K562 (cell line): Measurements from ENCODE around the gene INPPL1. TPM values are rescaled to one million over a fixed set of nuclear protein-coding genes. Genes with fewer than 3 reads are reported as not detected.

Experiments
- ATAC-seq: fragments of 200-7000 bp; cut with Tn5 transposase; 3 replicates; pipeline ENCODE4 v1.9.1; 2020; ENCODE audit warnings: moderate library complexity
- BruUV-seq: library from RNA; stranded (reverse); fragments of 400-500 nt; replicated peaks from 2 replicates; lab custom pipeline; 2021; lab: Mats Ljungman, UMichigan
- CTCF ChIA-PET: fragments of 300-600 bp; formaldehyde crosslinking; extraction: SDS; loops from one replicate; lab custom pipeline; 2021; ENCODE audit warnings: low intra/inter-chr PET ratio; lab: Yijun Ruan, JAX
- POLR2A ChIA-PET: fragments of 300-600, 350-650 bp; sonication (Branson Sonifier 250); formaldehyde crosslinking; extraction: SDS; loops from one replicate; lab custom pipeline; 2021; ENCODE audit warnings: antibody characterized with exemption, inconsistent platforms; lab: Yijun Ruan, JAX
- DNase-seq, 4 experiments: peaks; one replicate each; pipeline versions ENCODE4 v3.0.0 to v3.0.0-alpha.2; 2011 to 2018; ENCODE audit warnings: low spot score in 3 of 4, mixed read lengths in 3 of 4; ENCODE audit errors: extremely low read depth in 1 of 4
- FAIRE-seq: peaks from 2 replicates; lab custom pipeline; 2011; peaks lifted over from hg19 to GRCh38; lab: Jason Lieb, UNC
- H2AFZ ChIP-seq: 2 replicates; pipeline ENCODE4 v1.6.0; 2011; ENCODE audit warnings: low read depth, low read length, control low read depth, inconsistent platforms
- H3K27ac ChIP-seq: fragments of 200-600 bp; 3 replicates; pipeline ENCODE4 v1.8.0; 2011; ENCODE audit warnings: low read depth, mild to moderate bottlenecking, control low read depth, inconsistent platforms, low read length, moderate library complexity, mixed read lengths; ENCODE audit errors: extremely low read depth
- H3K27me3 ChIP-seq, 2 experiments: fragments of 300-600 bp in 1 of 2; 2 replicates in 1 of 2; 3 replicates in 1 of 2; pipeline versions ENCODE4 v1.6.0 to v1.8.0; 2011; ENCODE audit warnings: inconsistent platforms in 2 of 2, low read length in 2 of 2, mild to moderate bottlenecking in 1 of 2, mixed read lengths in 1 of 2, moderate library complexity in 1 of 2; ENCODE audit not compliant: control insufficient read depth in 2 of 2, insufficient read depth in 2 of 2
- H3K36me3 ChIP-seq: fragments of 300-600 bp; 3 replicates; pipeline ENCODE4 v1.8.0; 2011; ENCODE audit warnings: mild to moderate bottlenecking, low read length, inconsistent platforms; ENCODE audit not compliant: control insufficient read depth, insufficient read depth
- H3K4me1 ChIP-seq, 2 experiments: fragments of 200-600 bp in 1 of 2; replicated peaks in 1 of 2; 2 replicates in 1 of 2; 3 replicates in 1 of 2; pipeline versions ENCODE4 v1.5.1 to v1.8.0; 2011; ENCODE audit warnings: inconsistent platforms in 2 of 2, low read length in 2 of 2, mild to moderate bottlenecking in 1 of 2, mixed read lengths in 1 of 2, moderate library complexity in 1 of 2; ENCODE audit not compliant: control insufficient read depth in 2 of 2, insufficient read depth in 2 of 2
- H3K4me2 ChIP-seq: 2 replicates; pipeline ENCODE4 v1.6.1; 2011; ENCODE audit warnings: low read length, control low read depth, inconsistent platforms, mixed read lengths; ENCODE audit not compliant: insufficient read depth
- H3K4me3 ChIP-seq: fragments of 200-600 bp; sonication (generic), shearing (Covaris generic); 2 replicates; pipeline ENCODE4 v1.5.1; 2016; ENCODE audit warnings: control low read depth, inconsistent platforms
- H3K79me2 ChIP-seq: fragments of 200-600 bp; 3 replicates; pipeline ENCODE4 v1.8.0; 2011; ENCODE audit warnings: low read length, inconsistent platforms; ENCODE audit not compliant: control insufficient read depth, insufficient read depth
- H3K9ac ChIP-seq, 2 experiments: 2 replicates each; pipeline versions ENCODE4 v1.6.0 to v1.6.1; 2011; ENCODE audit warnings: low read depth in 2 of 2, low read length in 2 of 2, control low read depth in 1 of 2, inconsistent platforms in 1 of 2, mild to moderate bottlenecking in 1 of 2, mixed read lengths in 1 of 2; ENCODE audit not compliant: insufficient read depth in 1 of 2
- H3K9me1 ChIP-seq: one replicate; pipeline ENCODE4 v1.6.0; 2011; ENCODE audit warnings: inconsistent platforms, mild to moderate bottlenecking, low read length, moderate library complexity; ENCODE audit not compliant: control insufficient read depth, insufficient read depth
- H3K9me3 ChIP-seq: replicated peaks from 2 replicates; pipeline ENCODE4 v1.5.1; 2011; ENCODE audit warnings: low read depth, low read length, inconsistent platforms; ENCODE audit not compliant: control insufficient read depth, insufficient read depth
- H4K20me1 ChIP-seq: replicated peaks from 2 replicates; pipeline ENCODE4 v1.6.1; 2011; ENCODE audit warnings: low read length, inconsistent platforms, mixed read lengths; ENCODE audit not compliant: control insufficient read depth, insufficient read depth
- C11orf30 ChIP-seq: fragments of 450-650 bp; IDR thresholded peaks from 2 replicates; pipeline ENCODE4 v1.6.1; 2016; ENCODE audit warnings: low read depth, mild to moderate bottlenecking
- CEBPZ ChIP-seq: fragments of 150-350 bp; IDR thresholded peaks from 2 replicates; pipeline ENCODE4 v1.6.1; 2014; ENCODE audit warnings: low read depth, mild to moderate bottlenecking, low read length, borderline replicate concordance
- EP400 ChIP-seq: fragments of 450-650 bp; IDR thresholded peaks from 2 replicates; pipeline ENCODE4 v1.6.1; 2017; ENCODE audit warnings: antibody characterized with exemption, mild to moderate bottlenecking, moderate library complexity
- GTF2F1 ChIP-seq: IDR thresholded peaks from 2 replicates; pipeline ENCODE4 v1.6.1; 2011; ENCODE audit warnings: low read depth, low read length, improper control_type of control experiment
- HNRNPLL ChIP-seq: fragments of 200-400 bp; formaldehyde crosslinking; IDR thresholded peaks from 2 replicates; pipeline ENCODE4 v1.6.1; 2017; ENCODE audit warnings: low read length, low read depth, mild to moderate bottlenecking; ENCODE audit not compliant: poor library complexity, severe bottlenecking
- RBM14 ChIP-seq: fragments of 200-400 bp; formaldehyde crosslinking; IDR thresholded peaks from 2 replicates; pipeline ENCODE4 v1.6.1; 2018; ENCODE audit warnings: low read depth, mild to moderate bottlenecking, low read length, moderate library complexity, borderline replicate concordance; ENCODE audit not compliant: insufficient read depth
- SLC30A9 ChIP-seq: fragments of 250-450 bp; sonication (Bioruptor Pico); IDR thresholded peaks from 2 replicates; pipeline ENCODE4 v1.8.0; 2022; ENCODE audit warnings: mild to moderate bottlenecking, moderate library complexity
- XRCC3 ChIP-seq: fragments of 450-650 bp; IDR thresholded peaks from 2 replicates; pipeline ENCODE4 v1.6.1; 2017; ENCODE audit warnings: mild to moderate bottlenecking, moderate library complexity
- ZKSCAN1 ChIP-seq: fragments of 150-350 bp; IDR thresholded peaks from 2 replicates; pipeline ENCODE4 v1.6.1; 2016; ENCODE audit warnings: low read depth, low read length
- ZSCAN29 ChIP-seq: fragments of 450-650 bp; IDR thresholded peaks from 2 replicates; pipeline ENCODE4 v1.6.1; 2017
- WGBS: fragments of 100-300 bp; shearing (Covaris generic); methylation state at CpG from one replicate; pipeline ENCODE4 v1.1.6; 2016; ENCODE audit warnings: low coverage, mixed read lengths; ENCODE audit not compliant: insufficient coverage; ENCODE audit errors: missing lambda C conversion rate; 5-methylcytosine and 5-hydroxymethylcytosine counted together
- in situ Hi-C: fragments of 300-500 bp; cut with MboI; formaldehyde crosslinking; loops from 4 replicates; pipeline ENCODE4 v1.15.0; 2018; ENCODE audit warnings: inconsistent platforms, mixed read lengths
- intact Hi-C: fragments of 100-400 bp; cut with micrococcal nuclease; formaldehyde crosslinking; loops from 2 replicates; pipeline ENCODE4 v1.14.2; 2022
- polyA plus RNA-seq, 8 experiments: library from polyadenylated mRNA; depleted of rRNA in 4 of 8; stranded (reverse) in 5 of 8; unstranded in 3 of 8; fragments of >200 nt; fragmentation: Nextera tagmentation in 2 of 8; fragmentation: Illumina TruSeq in 1 of 8; extraction: Ambion mirVana in 2 of 8; extraction: Trizol in 1 of 8; gene quantifications; 2 replicates each; pipeline versions ENCODE4 v1.2.1 to v1.2.3, GENCODE V29; 2011 to 2014; ENCODE audit warnings: inconsistent platforms in 1 of 8, missing spikeins in 1 of 8
- total RNA-seq, 7 experiments: library from RNA; depleted of rRNA in 6 of 7; stranded (reverse); fragments of >200 nt in 6 of 7; fragmentation: Illumina TruSeq in 2 of 7; extraction: Trizol in 2 of 7; gene quantifications; 2 replicates each; pipeline versions ENCODE4 v1.2.1 to v1.2.3, GENCODE V29; 2011 to 2021; ENCODE audit warnings: low replicate concordance in 1 of 7
- TF ChIP-seq, protein P1 (sequence below): fragments of 250-450 bp; sonication (Bioruptor Pico); IDR thresholded peaks from 2 replicates; pipeline ENCODE4 v1.5.0; 2021; ENCODE audit warnings: mild to moderate bottlenecking, borderline replicate concordance
- TF ChIP-seq, protein P2 (sequence below): fragments of 450-650 bp; IDR thresholded peaks from 2 replicates; pipeline ENCODE4 v1.6.1; 2016; ENCODE audit warnings: mild to moderate bottlenecking
- TF ChIP-seq, protein P3 (sequence below): fragments of 250-450 bp; sonication (Bioruptor Pico); IDR thresholded peaks from 2 replicates; pipeline ENCODE4 v1.5.0; 2020; ENCODE audit warnings: mild to moderate bottlenecking

The INPPL1 gene
- total and polyA plus RNA-seq, 9 of the 15 experiments (the other 6 are each of a cell fraction or from before 2014, with no cell fraction given), result 0.55 to 137 (median 61.6) TPM

- Histone ChIP-seq H3K27ac (no peak overlapping the region), H3K4me3 (no peak overlapping the region), H2AFZ (no peak overlapping the region), H3K9me3 (no peaks in the 10 kb centered on the region), H3K79me2 (no peaks in the 10 kb centered on the region), H3K9me1 (no peaks in the 10 kb centered on the region), H3K36me3 (no peaks in the 10 kb centered on the region), H3K4me2 (no peak overlapping the region), H3K9ac (no peak overlapping the region), H3K4me1 (peaks cover 5 to 11% of the 10 kb centered on the region in 2 experiments), H3K27me3 (no peaks in the 10 kb centered on the region), H4K20me1 (no peaks in the 10 kb centered on the region)
- CTCF ChIA-PET, result no interaction called here
- in situ Hi-C loops, result loop anchor here (10.0 kb wide), 1 partner anchor 163 kb away; no protein-coding TSS in a partner anchor
- FAIRE-seq (no peak), ATAC-seq (no peak), DNase-seq (no peak)
- intact Hi-C loops, result no loop called here
- POLR2A ChIA-PET, result no interaction called here
- 47% methylated on average over 1 of the region's 1 CpG for WGBS
- BruUV-seq, result no TSS peak
- TF ChIP-seq SLC30A9 (CRISPR knock-in tag), result no peak
- TF ChIP-seq, protein P1, sequence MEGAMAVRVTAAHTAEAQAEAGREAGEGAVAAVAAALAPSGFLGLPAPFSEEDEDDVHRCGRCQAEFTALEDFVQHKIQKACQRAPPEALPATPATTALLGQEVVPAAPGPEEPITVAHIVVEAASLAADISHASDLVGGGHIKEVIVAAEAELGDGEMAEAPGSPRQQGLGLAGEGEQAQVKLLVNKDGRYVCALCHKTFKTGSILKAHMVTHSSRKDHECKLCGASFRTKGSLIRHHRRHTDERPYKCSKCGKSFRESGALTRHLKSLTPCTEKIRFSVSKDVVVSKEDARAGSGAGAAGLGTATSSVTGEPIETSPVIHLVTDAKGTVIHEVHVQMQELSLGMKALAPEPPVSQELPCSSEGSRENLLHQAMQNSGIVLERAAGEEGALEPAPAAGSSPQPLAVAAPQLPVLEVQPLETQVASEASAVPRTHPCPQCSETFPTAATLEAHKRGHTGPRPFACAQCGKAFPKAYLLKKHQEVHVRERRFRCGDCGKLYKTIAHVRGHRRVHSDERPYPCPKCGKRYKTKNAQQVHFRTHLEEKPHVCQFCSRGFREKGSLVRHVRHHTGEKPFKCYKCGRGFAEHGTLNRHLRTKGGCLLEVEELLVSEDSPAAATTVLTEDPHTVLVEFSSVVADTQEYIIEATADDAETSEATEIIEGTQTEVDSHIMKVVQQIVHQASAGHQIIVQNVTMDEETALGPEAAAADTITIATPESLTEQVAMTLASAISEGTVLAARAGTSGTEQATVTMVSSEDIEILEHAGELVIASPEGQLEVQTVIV (CRISPR knock-in tag), result no peak
- TF ChIP-seq, protein P2, sequence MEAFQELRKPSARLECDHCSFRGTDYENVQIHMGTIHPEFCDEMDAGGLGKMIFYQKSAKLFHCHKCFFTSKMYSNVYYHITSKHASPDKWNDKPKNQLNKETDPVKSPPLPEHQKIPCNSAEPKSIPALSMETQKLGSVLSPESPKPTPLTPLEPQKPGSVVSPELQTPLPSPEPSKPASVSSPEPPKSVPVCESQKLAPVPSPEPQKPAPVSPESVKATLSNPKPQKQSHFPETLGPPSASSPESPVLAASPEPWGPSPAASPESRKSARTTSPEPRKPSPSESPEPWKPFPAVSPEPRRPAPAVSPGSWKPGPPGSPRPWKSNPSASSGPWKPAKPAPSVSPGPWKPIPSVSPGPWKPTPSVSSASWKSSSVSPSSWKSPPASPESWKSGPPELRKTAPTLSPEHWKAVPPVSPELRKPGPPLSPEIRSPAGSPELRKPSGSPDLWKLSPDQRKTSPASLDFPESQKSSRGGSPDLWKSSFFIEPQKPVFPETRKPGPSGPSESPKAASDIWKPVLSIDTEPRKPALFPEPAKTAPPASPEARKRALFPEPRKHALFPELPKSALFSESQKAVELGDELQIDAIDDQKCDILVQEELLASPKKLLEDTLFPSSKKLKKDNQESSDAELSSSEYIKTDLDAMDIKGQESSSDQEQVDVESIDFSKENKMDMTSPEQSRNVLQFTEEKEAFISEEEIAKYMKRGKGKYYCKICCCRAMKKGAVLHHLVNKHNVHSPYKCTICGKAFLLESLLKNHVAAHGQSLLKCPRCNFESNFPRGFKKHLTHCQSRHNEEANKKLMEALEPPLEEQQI, result no peak
- TF ChIP-seq GTF2F1, result no peak
- TF ChIP-seq ZSCAN29, result no peak
- no peak for TF ChIP-seq RBM14
- no peak for TF ChIP-seq XRCC3
- no peak for TF ChIP-seq ZKSCAN1
- TF ChIP-seq, protein P3, sequence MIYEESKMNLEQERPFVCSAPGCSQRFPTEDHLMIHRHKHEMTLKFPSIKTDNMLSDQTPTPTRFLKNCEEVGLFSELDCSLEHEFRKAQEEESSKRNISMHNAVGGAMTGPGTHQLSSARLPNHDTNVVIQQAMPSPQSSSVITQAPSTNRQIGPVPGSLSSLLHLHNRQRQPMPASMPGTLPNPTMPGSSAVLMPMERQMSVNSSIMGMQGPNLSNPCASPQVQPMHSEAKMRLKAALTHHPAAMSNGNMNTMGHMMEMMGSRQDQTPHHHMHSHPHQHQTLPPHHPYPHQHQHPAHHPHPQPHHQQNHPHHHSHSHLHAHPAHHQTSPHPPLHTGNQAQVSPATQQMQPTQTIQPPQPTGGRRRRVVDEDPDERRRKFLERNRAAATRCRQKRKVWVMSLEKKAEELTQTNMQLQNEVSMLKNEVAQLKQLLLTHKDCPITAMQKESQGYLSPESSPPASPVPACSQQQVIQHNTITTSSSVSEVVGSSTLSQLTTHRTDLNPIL (CRISPR knock-in tag), result no peak
- no peak for TF ChIP-seq EP400
- no peak for TF ChIP-seq CEBPZ
- no peak for TF ChIP-seq C11orf30
- TF ChIP-seq HNRNPLL, result no peak
Measured at GRCh38 chr11:72188267-72188666, 36.3 kb upstream of the INPPL1 start.
